Neural progenitor cell (in vitro differentiated cells): ENCODE measurements around the gene ZBBX. TPM values are rescaled to one million over a fixed set of nuclear protein-coding genes. Genes with fewer than 3 reads are reported as not detected.

Experiments
- DNase-seq: peaks from one replicate; pipeline ENCODE4 v3.0.0-alpha.2; 2016; ENCODE audit warnings: low spot score
- H2AFZ ChIP-seq: fragments of 200-600 bp; sonication (generic); replicated peaks from 2 replicates; pipeline ENCODE4 v1.6.1; 2016; ENCODE audit warnings: antibody characterized with exemption
- H3F3A ChIP-seq: fragments of 200-600 bp; sonication (generic); 2 replicates; pipeline ENCODE4 v1.6.1; 2016; ENCODE audit warnings: antibody characterized with exemption, low read depth
- H3K27ac ChIP-seq: fragments of 200-600 bp; sonication (generic); 2 replicates; pipeline ENCODE4 v1.5.1; 2016; ENCODE audit warnings: mild to moderate bottlenecking
- H3K27me3 ChIP-seq: fragments of 200-600 bp; sonication (generic); 2 replicates; pipeline ENCODE4 v1.6.1; 2016; ENCODE audit warnings: mild to moderate bottlenecking, moderate library complexity
- H3K36me3 ChIP-seq: fragments of 200-600 bp; sonication (generic); 2 replicates; pipeline ENCODE4 v1.5.1; 2016
- H3K4me1 ChIP-seq: fragments of 200-600 bp; sonication (generic); 2 replicates; pipeline ENCODE4 v1.6.1; 2016; ENCODE audit warnings: mixed run types
- H3K4me2 ChIP-seq: fragments of 200-600 bp; sonication (generic); 2 replicates; pipeline ENCODE4 v1.6.1; 2016
- H3K4me3 ChIP-seq: fragments of 200-600 bp; sonication (generic); 2 replicates; pipeline ENCODE4 v1.5.1; 2016
- H3K79me2 ChIP-seq: fragments of 200-600 bp; sonication (generic); 2 replicates; pipeline ENCODE4 v1.6.1; 2016; ENCODE audit warnings: low read depth
- H3K9ac ChIP-seq: fragments of 200-600 bp; sonication (generic); 2 replicates; pipeline ENCODE4 v1.6.1; 2016
- H3K9me3 ChIP-seq: fragments of 200-600 bp; sonication (generic); 2 replicates; pipeline ENCODE4 v1.5.1; 2016; ENCODE audit warnings: low read depth
- H4K20me1 ChIP-seq: fragments of 200-600 bp; sonication (generic); 2 replicates; pipeline ENCODE4 v1.6.1; 2016; ENCODE audit warnings: low read depth
- H3K27ac Mint-ChIP-seq: 3 replicates; pipeline ENCODE4 v1.8.0; 2021; ENCODE audit warnings: mixed read lengths
- H3K27me3 Mint-ChIP-seq: 2 replicates; pipeline ENCODE4 v1.8.0; 2022; ENCODE audit warnings: low read depth, mild to moderate bottlenecking, inconsistent platforms, moderate library complexity, mixed read lengths; ENCODE audit not compliant: insufficient read depth
- H3K36me3 Mint-ChIP-seq: 3 replicates; pipeline ENCODE4 v1.8.0; 2021; ENCODE audit warnings: mixed read lengths
- H3K4me1 Mint-ChIP-seq: 3 replicates; pipeline ENCODE4 v1.8.0; 2021; ENCODE audit warnings: mixed read lengths
- H3K4me3 Mint-ChIP-seq: 3 replicates; pipeline ENCODE4 v1.8.0; 2021; ENCODE audit warnings: mild to moderate bottlenecking, moderate library complexity, mixed read lengths
- H3K9me3 Mint-ChIP-seq: 3 replicates; pipeline ENCODE4 v1.8.0; 2020; ENCODE audit warnings: mixed read lengths
- EZH2 ChIP-seq: fragments of 200-600 bp; sonication (generic); IDR thresholded peaks from 2 replicates; pipeline ENCODE4 v1.6.1; 2017; ENCODE audit warnings: antibody characterized with exemption, mild to moderate bottlenecking, moderate library complexity
- EZH2phosphoT487 ChIP-seq: fragments of 200-600 bp; sonication (generic); IDR thresholded peaks from 2 replicates; pipeline ENCODE4 v1.6.1; 2017; ENCODE audit warnings: antibody characterized with exemption
- total RNA-seq: library from RNA; depleted of rRNA; stranded (reverse); fragments of >200 nt; gene quantifications from 2 replicates; pipeline ENCODE4 v1.2.3, GENCODE V29; 2015; ENCODE audit warnings: low replicate concordance
- TF ChIP-seq, protein P1 (sequence below): fragments of 200-600 bp; sonication (generic); IDR thresholded peaks from 2 replicates; pipeline ENCODE4 v1.5.1; 2017; ENCODE audit warnings: antibody characterized with exemption, mild to moderate bottlenecking

Gene ZBBX
- total RNA-seq, 1 donor from 2014 or later, result 17.5 TPM

DNA sequence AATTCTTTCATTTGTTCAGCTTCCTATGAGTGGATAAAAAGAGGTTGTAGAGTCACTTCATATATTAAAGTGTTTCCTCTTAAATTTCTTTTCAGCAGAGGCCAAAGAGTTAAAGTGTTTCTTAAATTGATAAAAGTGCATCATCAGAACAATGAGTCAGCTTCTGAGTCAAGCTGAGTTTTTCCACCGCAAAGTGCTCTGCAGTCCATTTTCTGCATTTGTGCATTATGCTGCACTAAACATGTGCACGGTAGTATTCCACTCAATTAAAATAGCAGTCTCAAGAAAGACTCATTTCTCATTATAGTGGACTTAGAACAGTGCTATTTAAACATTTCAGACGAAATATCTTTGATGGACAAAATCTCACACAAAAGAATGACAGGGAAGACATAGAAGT lies 152.0 kb downstream of the ZBBX start:
- Histone ChIP-seq H3K4me2 (no peak overlapping the region), H3K79me2 (no peaks in the 10 kb centered on the region), H3K9me3 (no peaks in the 10 kb centered on the region), H3K27me3 (no peaks in the 10 kb centered on the region), H3K27ac (no peak overlapping the region), H4K20me1 (no peaks in the 10 kb centered on the region), H3K9ac (no peak overlapping the region), H3F3A (no peaks in the 10 kb centered on the region), H3K4me3 (no peak overlapping the region), H2AFZ (no peak overlapping the region), H3K4me1 (no peaks in the 10 kb centered on the region), H3K36me3 (no peaks in the 10 kb centered on the region)
- peaks cover 4% of the 10 kb centered on the region for H3K27me3 Mint-ChIP-seq
- no peaks in the 10 kb centered on the region for H3K9me3 Mint-ChIP-seq
- H3K4me3 Mint-ChIP-seq, result no peak overlapping the region
- no peak for DNase-seq
- H3K27ac Mint-ChIP-seq, result no peak overlapping the region
- TF ChIP-seq EZH2 (no peak), EZH2phosphoT487 (no peak)
- TF ChIP-seq, protein P1, sequence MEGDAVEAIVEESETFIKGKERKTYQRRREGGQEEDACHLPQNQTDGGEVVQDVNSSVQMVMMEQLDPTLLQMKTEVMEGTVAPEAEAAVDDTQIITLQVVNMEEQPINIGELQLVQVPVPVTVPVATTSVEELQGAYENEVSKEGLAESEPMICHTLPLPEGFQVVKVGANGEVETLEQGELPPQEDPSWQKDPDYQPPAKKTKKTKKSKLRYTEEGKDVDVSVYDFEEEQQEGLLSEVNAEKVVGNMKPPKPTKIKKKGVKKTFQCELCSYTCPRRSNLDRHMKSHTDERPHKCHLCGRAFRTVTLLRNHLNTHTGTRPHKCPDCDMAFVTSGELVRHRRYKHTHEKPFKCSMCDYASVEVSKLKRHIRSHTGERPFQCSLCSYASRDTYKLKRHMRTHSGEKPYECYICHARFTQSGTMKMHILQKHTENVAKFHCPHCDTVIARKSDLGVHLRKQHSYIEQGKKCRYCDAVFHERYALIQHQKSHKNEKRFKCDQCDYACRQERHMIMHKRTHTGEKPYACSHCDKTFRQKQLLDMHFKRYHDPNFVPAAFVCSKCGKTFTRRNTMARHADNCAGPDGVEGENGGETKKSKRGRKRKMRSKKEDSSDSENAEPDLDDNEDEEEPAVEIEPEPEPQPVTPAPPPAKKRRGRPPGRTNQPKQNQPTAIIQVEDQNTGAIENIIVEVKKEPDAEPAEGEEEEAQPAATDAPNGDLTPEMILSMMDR, result no peak
- no peaks in the 10 kb centered on the region for H3K36me3 Mint-ChIP-seq
- no peaks in the 10 kb centered on the region for H3K4me1 Mint-ChIP-seq

DNA sequence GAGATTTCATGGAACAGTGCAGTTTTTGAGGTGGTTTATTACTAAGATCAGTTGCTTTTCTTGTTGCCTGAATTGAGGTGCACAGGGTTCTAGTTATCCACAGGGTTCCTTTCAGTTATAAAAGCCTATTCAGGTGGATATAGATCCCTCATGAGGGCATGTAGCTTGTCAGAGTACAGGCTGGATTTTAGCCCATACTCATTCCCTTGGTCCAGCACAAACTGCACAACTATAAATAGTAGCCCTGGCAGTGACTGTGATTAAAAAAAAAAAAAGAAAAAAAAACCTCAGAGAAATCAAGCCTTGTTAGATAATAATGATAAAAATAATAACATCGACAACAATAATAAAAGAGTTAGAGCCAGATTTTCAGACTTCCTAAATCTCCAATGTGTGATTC lies 154.3 kb downstream of the ZBBX start:
- Histone ChIP-seq H3K9ac (no peak overlapping the region), H3K27ac (no peak overlapping the region), H3K9me3 (no peaks in the 10 kb centered on the region), H3F3A (no peaks in the 10 kb centered on the region), H3K4me1 (no peaks in the 10 kb centered on the region), H3K36me3 (no peaks in the 10 kb centered on the region), H3K4me2 (no peak overlapping the region), H3K79me2 (no peaks in the 10 kb centered on the region), H3K4me3 (no peak overlapping the region), H3K27me3 (no peaks in the 10 kb centered on the region), H4K20me1 (no peaks in the 10 kb centered on the region), H2AFZ (no peak overlapping the region)
- no peak for DNase-seq
- H3K9me3 Mint-ChIP-seq, result no peaks in the 10 kb centered on the region
- H3K36me3 Mint-ChIP-seq, result no peaks in the 10 kb centered on the region
- no peak overlapping the region for H3K27ac Mint-ChIP-seq
- TF ChIP-seq, protein P1, result no peak
- no peak for TF ChIP-seq EZH2
- TF ChIP-seq EZH2phosphoT487, result no peak
- H3K4me3 Mint-ChIP-seq, result no peak overlapping the region
- peaks cover 4% of the 10 kb centered on the region for H3K27me3 Mint-ChIP-seq
- no peaks in the 10 kb centered on the region for H3K4me1 Mint-ChIP-seq

GRCh38 chr3:167209011-167209410 lies 171.1 kb downstream of the ZBBX start:
- Mint-ChIP-seq H3K4me3 (no peak overlapping the region), H3K9me3 (no peaks in the 10 kb centered on the region), H3K4me1 (no peaks in the 10 kb centered on the region), H3K36me3 (no peaks in the 10 kb centered on the region), H3K27me3 (no peaks in the 10 kb centered on the region), H3K27ac (no peak overlapping the region)
- no peaks in the 10 kb centered on the region for H3K9me3 ChIP-seq
- H3K36me3 ChIP-seq, result no peaks in the 10 kb centered on the region
- H4K20me1 ChIP-seq, result no peaks in the 10 kb centered on the region
- DNase-seq, result no peak
- H3F3A ChIP-seq, result no peaks in the 10 kb centered on the region
- H3K9ac ChIP-seq, result no peak overlapping the region
- no peaks in the 10 kb centered on the region for H3K27me3 ChIP-seq
- H3K79me2 ChIP-seq, result no peaks in the 10 kb centered on the region
- H3K4me1 ChIP-seq, result no peaks in the 10 kb centered on the region
- no peak overlapping the region for H3K4me3 ChIP-seq
- H3K27ac ChIP-seq, result no peak overlapping the region
- H3K4me2 ChIP-seq, result no peak overlapping the region
- TF ChIP-seq, protein P1, result no peak
- TF ChIP-seq EZH2phosphoT487, result no peak
- TF ChIP-seq EZH2, result no peak
- no peak overlapping the region for H2AFZ ChIP-seq

GRCh38 chr3:167203062-167203461 lies 177.0 kb downstream of the ZBBX start:
- Mint-ChIP-seq H3K27me3 (no peaks in the 10 kb centered on the region), H3K36me3 (no peaks in the 10 kb centered on the region), H3K4me3 (no peak overlapping the region), H3K4me1 (no peaks in the 10 kb centered on the region), H3K9me3 (no peaks in the 10 kb centered on the region), H3K27ac (no peak overlapping the region)
- H3K79me2 ChIP-seq, result no peaks in the 10 kb centered on the region
- no peaks in the 10 kb centered on the region for H3K9me3 ChIP-seq
- no peak overlapping the region for H3K27ac ChIP-seq
- no peaks in the 10 kb centered on the region for H3K27me3 ChIP-seq
- no peaks in the 10 kb centered on the region for H3K36me3 ChIP-seq
- H2AFZ ChIP-seq, result no peak overlapping the region
- no peak overlapping the region for H3K4me2 ChIP-seq
- H3F3A ChIP-seq, result no peaks in the 10 kb centered on the region
- TF ChIP-seq, protein P1, result no peak
- no peak for TF ChIP-seq EZH2phosphoT487
- no peaks in the 10 kb centered on the region for H3K4me1 ChIP-seq
- DNase-seq, result no peak
- H3K9ac ChIP-seq, result no peak overlapping the region
- no peak overlapping the region for H3K4me3 ChIP-seq
- H4K20me1 ChIP-seq, result no peaks in the 10 kb centered on the region
